ENCODE measurements around the gene MMP23B. TPM values are rescaled to one million over a fixed set of nuclear protein-coding genes. Genes with fewer than 3 reads are reported as not detected.

The MMP23B gene
- total RNA-seq, 1 experiment from 2014 or later, result 4.9 TPM

- Histone ChIP-seq H4K20me1 (ENCODE audit: insufficient read depth) (no peaks in the 10 kb centered on the region), H3K36me3 (ENCODE audit: low read depth) (no peaks in the 10 kb centered on the region), H3K9me2 (ENCODE audit: insufficient read depth) (no peaks in the 10 kb centered on the region), H3K79me2 (ENCODE audit: low read depth) (no peaks in the 10 kb centered on the region), H3K9me3 (ENCODE audit: insufficient read depth, low read depth) (no peaks in the 10 kb centered on the region), H3K4me2 (no peak overlapping the region), H3K4me3 (no peak overlapping the region), H2AFZ (no peak overlapping the region), H3K27me3 (ENCODE audit: insufficient read depth, low read depth) (no peaks in the 10 kb centered on the region; the same call in 1 of the 2 replicates), H3K4me1 (replicated peaks; ENCODE audit: insufficient read depth) (no peaks in the 10 kb centered on the region), H3F3A (ENCODE audit: insufficient read depth, low read depth) (peaks cover 16% of the 10 kb centered on the region; the same call in 1 of the 2 replicates), H3K27ac (no peak overlapping the region)
- no peak for TF ChIP-seq CTCF (conservative IDR thresholded peaks at IDR 0.05)
- TF ChIP-seq EZH2 (IDR thresholded peaks at IDR 0.05; ENCODE audit: low read depth), result no peak
- ChIA-PET CTCF (no interaction called here), POLR2A (ENCODE audit: unreplicated experiment) (no interaction called here)
- intact Hi-C loops (cut with micrococcal nuclease; ENCODE audit: unreplicated experiment), result no loop called here
- BruUV-seq (replicated peaks), result no TSS peak
- DNase-seq, result no peak
Observed at GRCh38 chr1:1602968-1603506, 28.9 kb upstream of the MMP23B start.

- H2AFZ ChIP-seq, result no peak overlapping the region
- H3K4me3 ChIP-seq, result no peak overlapping the region
- ChIA-PET CTCF (no interaction called here), POLR2A (ENCODE audit: unreplicated experiment) (no interaction called here)
- H3K4me2 ChIP-seq, result no peak overlapping the region
- intact Hi-C loops (cut with micrococcal nuclease; ENCODE audit: unreplicated experiment), result no loop called here
- H3K4me1 ChIP-seq (replicated peaks; ENCODE audit: insufficient read depth), result no peaks in the 10 kb centered on the region
- no peaks in the 10 kb centered on the region; the same call in 1 of the 2 replicates for H3K27me3 ChIP-seq (ENCODE audit: insufficient read depth, low read depth)
- DNase-seq, result no peak
- no peaks in the 10 kb centered on the region for H3K9me2 ChIP-seq (ENCODE audit: insufficient read depth)
- no peaks in the 10 kb centered on the region for H3K79me2 ChIP-seq (ENCODE audit: low read depth)
- no peaks in the 10 kb centered on the region for H3K9me3 ChIP-seq (ENCODE audit: insufficient read depth, low read depth)
- BruUV-seq (replicated peaks), result no TSS peak
- TF ChIP-seq EZH2 (IDR thresholded peaks at IDR 0.05; ENCODE audit: low read depth) (no peak), CTCF (conservative IDR thresholded peaks at IDR 0.05) (no peak)
- peaks cover 16% of the 10 kb centered on the region; the same call in 1 of the 2 replicates for H3F3A ChIP-seq (ENCODE audit: insufficient read depth, low read depth)
- H3K36me3 ChIP-seq (ENCODE audit: low read depth), result no peaks in the 10 kb centered on the region
- H4K20me1 ChIP-seq (ENCODE audit: insufficient read depth), result no peaks in the 10 kb centered on the region
- H3K27ac ChIP-seq, result no peak overlapping the region
Observed at GRCh38 chr1:1603671-1604373, 28.2 kb upstream of the MMP23B start.

- Histone ChIP-seq H3K9me3 (ENCODE audit: insufficient read depth, low read depth) (no peaks in the 10 kb centered on the region), H3K4me1 (replicated peaks; ENCODE audit: insufficient read depth) (no peaks in the 10 kb centered on the region), H3K9me2 (ENCODE audit: insufficient read depth) (no peaks in the 10 kb centered on the region), H3F3A (ENCODE audit: insufficient read depth, low read depth) (peaks cover 16% of the 10 kb centered on the region; the same call in 1 of the 2 replicates), H3K36me3 (ENCODE audit: low read depth) (no peaks in the 10 kb centered on the region), H3K4me2 (no peak overlapping the region), H3K27ac (no peak overlapping the region), H3K27me3 (ENCODE audit: insufficient read depth, low read depth) (no peaks in the 10 kb centered on the region; the same call in 1 of the 2 replicates), H2AFZ (no peak overlapping the region), H4K20me1 (ENCODE audit: insufficient read depth) (no peaks in the 10 kb centered on the region), H3K79me2 (ENCODE audit: low read depth) (no peaks in the 10 kb centered on the region), H3K4me3 (no peak overlapping the region)
- intact Hi-C loops (cut with micrococcal nuclease; ENCODE audit: unreplicated experiment), result no loop called here
- ChIA-PET CTCF (no interaction called here), POLR2A (ENCODE audit: unreplicated experiment) (no interaction called here)
- TF ChIP-seq CTCF (conservative IDR thresholded peaks at IDR 0.05), result no peak
- no peak for TF ChIP-seq EZH2 (IDR thresholded peaks at IDR 0.05; ENCODE audit: low read depth)
- no peak for DNase-seq
- BruUV-seq (replicated peaks), result no TSS peak
Observed at GRCh38 chr1:1604374-1605033, 27.5 kb upstream of the MMP23B start.

All from PC-9 (cell line).